HuH-7 (cell line): ENCODE data around the gene GRIK4.
"Not testable (repeated sequence)": the region's sequence is repeated elsewhere in the genome, so short reads cannot be mapped to it uniquely, and the experiment has no call there.

Source experiments
- DNase-seq: peaks from one replicate; pipeline ENCODE4 v3.0.0; 2011; ENCODE audit warnings: low spot score

GRIK4 gene

DNA sequence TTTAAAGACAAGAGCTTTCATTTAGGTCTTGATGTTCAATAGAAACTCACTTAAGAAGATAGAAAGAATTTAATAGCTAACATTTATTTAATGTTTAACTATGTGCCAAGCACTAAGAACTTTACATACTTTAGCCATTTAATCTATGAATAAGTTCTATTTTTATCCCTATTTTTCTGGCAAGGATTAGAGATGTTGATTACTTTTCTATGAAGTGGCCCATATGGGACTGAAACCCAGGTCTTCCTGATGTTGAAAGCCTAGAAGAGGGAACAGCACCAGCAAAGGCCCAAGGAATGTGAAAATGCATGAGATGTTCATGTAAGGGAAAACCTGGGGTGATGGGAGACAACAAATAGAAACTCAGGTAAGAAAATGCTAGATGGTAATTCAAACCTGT is 497.0 kb downstream of the GRIK4 start:
- DNase-seq = no peak

DNA sequence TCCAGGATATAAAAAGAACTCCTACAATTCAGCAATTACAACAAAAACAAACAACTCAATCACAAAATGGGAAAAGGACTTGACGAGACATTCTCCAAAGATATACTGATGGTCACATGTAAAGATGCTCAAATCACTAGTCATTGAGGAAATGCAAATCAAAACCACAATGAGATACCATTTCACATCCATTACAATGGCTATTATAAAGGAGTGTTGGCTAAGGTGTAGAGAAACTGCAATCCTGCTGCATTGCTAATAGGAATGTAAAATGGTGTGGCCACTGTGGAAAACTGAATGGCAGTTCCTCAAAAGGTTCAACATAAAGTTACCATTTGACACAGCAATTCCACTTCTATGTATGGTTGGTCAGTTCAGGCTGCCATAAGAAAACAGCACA is 500.5 kb downstream of the GRIK4 start:
- no peak for DNase-seq

DNA sequence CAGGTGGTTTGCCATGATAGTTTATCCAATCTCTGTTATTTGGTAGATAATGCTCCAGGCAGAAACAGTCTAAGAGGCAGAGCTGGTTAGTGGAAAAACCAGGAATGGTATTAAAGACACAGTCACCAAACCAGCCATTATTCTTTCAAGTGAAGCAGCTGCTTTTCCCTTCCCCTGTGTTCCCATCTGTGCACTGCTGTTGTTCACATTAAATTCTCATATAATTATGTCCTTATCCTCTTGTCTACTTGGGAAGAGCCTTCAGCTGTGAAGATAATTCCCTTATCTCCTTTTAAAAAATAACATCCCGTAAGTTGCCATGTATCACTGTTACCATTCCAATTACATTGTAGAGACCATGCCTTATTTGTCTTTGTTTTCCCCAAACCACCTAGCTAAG is 507.2 kb downstream of the GRIK4 start:
- DNase-seq = no peak

DNA sequence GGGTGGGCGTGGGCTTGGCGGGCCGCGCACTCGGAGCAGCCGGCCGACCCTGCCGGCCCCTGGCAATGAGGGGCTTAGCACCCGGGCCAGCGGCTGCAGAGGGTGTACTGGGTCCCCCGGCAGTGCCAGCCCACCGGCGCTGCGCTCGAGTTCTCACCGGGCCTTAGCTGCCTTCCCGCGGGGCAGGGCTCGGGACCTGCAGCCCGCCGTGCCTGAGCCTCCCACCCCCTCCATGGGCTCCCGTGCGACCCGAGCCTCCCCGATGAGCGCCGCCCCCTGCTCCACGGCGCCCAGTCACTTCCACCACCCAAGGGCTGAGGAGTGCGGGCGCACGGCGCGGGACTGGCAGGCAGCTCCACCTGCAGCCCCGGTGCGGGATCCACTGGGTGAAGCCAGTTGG is 510.2 kb downstream of the GRIK4 start:
- DNase-seq = not testable (repeated sequence)

DNA sequence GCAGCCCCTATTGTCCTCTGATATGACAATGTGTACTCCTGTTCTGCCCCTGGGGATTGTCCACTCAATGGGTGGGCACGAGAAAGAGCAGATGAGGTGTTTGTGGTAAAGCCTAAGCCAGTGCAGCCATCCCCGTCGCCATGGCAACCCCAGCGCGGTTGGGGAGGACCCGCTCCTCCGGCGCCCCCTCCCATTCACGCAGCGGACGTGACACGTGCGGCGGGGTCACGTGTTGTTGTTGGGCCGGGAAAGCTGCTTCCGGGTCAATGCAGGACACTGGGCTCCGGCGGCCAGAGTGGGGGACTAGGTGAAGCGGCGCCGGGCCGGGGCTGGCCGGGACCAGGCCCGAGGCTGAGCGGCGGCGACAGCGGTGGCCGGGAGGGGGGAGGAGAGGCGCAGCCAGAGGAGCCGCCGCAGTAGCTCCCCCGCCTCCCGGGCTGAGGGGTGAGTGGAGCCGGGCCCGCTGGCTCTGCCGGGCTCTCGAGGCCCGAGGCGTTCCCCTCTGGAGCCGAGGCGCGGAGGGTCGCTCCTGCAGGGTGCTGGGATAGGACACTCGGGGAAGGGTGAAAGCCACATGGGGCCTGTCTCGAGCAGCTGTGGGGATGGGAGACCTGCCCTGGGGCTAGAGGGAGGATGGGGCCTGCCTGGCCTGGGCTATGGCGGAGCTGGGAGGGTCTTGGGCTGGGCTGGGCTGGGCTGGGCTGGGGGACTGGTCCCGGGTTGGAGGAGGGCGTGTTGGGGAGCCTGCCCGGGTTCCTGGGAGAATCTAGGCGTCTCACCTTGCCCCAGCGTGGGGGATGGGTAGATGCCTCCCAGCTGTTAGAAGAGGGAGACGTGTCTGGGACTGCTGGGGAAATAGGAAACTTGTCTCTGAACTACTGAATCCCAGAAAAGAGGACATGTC is 512.6 kb downstream of the GRIK4 start, which contains the start of gene TBCEL:
TBCEL (plus strand) TSS at position 255 of the 904 bp plus-strand sequence. CDS start 21,589 bp downstream, outside the sequence.
- peak; percentile 89 for DNase-seq

DNA sequence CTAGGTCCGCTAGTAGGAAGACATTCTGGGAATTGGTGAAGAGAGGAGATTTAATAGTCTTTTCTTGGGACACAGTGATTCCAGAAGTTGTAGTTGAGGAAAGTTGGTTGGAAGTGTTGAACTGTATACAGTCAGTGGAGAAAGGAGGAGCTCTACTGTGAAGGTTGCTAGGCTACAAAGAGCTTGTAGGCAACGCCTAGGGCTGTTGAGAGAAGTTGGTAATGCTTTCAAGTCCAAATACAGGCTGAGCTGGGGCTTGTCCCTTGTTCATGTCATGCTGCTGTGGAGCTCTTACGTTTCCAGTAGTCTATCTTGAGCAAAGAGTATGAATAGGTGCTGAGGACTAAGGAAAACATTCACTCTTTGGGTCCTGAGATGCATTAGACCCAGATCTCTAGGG is 513.4 kb downstream of the GRIK4 start:
- DNase-seq = no peak

DNA sequence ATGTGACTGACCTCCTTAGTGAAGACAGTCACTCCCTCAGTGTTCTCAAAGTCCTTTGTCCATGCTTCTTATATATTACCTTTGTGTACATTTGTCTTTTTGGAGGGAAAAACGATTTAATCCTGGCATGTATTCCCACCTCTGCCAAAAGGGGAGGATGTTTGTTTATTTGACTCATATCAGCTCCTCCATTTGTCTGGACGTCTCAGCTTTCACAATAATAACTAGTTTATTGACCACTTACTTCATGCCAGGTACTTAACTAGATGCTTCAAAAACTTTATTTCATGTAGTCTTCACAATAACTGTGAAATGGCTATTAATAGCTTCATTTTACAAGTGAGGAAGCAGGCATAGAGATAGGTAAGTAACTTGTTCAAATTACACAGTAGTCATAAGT is 517.6 kb downstream of the GRIK4 start:
- no peak for DNase-seq

DNA sequence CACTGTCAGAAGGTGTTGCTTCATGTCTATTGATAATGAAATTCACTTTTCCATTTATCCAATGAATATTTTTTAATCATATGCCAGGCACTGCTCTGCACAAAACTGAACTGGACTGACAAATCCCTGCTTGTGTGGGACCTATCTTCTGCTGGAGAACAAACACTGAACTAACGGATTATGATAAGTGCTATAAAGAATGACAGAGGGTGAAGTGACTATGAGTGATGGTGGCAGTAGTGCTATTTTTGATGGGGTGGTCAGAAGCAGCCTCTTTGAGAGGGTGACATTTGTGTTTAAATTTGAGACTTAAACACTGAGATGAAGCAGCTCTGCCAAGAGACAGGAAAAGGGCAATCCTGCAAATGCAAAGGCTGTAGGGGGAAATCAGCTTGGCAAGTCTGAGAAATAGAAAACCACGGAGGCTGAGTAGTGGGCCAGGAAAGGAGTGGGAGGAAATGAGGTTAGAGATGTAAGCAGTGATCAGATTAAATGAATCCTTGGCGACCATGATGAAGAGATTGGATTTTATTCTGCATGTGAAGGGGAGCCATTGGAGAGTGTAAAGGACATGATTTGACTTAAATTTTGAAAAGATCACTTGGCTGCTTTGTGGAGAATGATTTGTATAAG is 518.4 kb downstream of the GRIK4 start:
- no peak for DNase-seq

DNA sequence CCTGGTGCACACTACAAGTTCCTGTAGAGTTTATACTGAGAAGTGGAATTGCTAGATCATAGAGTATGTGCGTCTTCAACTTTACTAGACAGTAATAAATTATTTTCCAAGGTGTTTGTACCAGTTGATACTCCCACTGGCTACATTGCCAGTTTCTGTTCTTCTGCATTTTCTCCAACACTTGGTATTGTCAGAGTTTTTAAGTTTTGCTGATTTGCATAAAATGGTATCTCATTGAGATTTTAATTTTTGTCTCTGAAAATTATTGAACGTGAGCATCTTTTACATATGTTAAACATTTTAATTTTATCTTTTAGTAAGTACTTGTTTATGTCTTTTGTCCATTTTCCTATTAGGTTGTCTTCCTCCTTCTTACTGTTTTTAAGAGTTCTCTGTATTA is 519.6 kb downstream of the GRIK4 start:
- DNase-seq = no peak

DNA sequence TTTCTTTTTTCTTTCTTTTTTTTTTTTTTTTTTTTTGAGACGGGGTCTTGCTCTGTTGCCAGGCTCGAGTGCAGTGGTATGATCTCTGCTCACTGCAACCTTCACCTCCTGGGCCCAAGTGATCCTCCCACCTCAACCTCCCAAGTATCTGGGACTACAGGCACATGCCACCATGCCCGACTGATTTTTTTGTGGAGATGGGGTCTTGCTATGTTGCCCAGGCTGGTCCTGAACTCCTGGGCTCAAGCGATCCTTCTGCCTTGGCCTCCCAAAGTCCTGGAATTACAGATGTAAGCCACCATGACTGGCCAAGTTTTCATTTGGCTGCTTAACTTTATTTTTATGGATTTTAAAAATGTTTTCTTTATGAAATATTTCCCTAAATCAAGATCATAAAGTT is 520.1 kb downstream of the GRIK4 start:
- not testable (repeated sequence) for DNase-seq

DNA sequence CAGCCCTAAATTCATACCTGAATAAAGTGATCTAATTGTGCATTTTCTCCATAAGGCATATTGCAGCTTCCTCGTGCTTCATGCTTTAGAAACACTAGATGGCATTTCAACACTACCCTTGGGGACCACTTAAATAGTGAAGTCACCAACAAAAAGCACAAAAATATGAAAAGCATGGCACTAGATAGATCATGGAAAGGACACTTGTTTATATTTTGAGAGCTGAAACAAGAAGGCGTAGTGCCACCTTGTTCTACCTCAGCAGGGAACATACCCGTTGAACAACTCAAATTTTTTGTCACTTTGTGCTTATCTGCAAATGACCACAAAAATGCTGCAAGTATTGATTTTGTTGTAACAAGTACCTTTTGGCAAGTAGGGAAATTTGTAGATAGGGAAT is 521.0 kb downstream of the GRIK4 start:
- no peak for DNase-seq

DNA sequence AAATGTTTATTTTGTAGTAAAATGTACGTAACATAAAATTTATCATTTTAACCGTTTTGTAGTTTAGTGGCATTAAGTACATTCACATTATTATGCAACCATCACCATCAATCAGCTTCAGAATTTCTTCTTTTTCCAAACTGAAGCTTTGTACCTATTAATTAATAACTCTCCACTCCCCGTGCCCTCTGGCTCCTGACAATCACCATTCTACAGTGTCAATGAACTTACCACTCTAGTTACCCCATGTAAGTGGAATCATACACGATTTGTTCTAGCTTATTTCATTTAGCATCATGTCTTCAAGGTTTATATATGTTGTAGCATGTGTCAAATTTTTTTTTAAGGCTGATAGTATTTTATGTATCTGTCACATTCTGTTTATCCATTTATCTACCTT is 522.1 kb downstream of the GRIK4 start:
- no peak for DNase-seq

DNA sequence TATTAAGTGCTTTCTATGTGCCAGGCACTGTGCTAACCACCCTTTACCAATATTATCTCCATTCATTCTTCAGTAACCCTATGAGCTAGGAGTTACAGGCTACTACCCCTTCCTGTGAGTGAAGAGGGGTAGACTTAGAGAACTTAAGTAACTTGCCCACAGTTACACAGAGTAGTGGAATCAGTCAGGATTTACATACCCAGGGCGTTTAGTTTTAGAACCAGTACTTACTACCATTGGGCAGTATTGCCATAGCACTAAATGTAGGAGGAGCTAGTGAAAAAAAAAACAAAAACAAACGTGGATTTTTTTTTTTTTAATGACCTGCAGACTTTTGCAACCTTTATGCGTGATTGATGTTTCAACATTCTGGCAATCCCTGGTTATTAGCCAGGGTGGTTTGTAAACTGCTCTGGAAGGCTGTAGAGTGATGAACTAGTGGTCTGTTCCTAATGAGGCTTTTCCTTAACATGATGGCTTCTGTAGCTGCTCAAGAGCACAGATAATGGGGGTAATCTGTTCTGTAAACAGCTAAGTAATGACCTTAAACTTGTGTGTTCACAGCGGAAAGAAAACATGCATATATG is 523.7 kb downstream of the GRIK4 start:
- no peak for DNase-seq

DNA sequence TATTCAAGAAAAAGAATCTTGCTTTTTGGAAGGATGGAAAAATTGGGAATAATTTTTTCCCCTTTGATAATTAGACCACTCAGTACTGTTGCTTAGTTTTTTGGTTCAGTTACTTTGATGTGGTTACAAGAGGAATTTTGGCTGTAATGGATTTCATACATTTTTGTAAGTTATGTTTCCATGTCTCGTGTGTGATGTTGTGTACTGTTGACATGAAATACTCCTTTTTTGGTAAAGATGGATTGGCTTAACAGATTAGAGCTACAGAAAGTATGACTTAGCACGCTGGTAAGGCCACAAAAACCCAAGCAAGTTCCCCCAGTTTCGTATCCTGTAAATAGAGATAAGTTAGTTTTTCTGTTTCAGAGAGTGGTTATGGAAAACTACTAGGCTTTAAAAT is 524.2 kb downstream of the GRIK4 start:
- no peak for DNase-seq

DNA sequence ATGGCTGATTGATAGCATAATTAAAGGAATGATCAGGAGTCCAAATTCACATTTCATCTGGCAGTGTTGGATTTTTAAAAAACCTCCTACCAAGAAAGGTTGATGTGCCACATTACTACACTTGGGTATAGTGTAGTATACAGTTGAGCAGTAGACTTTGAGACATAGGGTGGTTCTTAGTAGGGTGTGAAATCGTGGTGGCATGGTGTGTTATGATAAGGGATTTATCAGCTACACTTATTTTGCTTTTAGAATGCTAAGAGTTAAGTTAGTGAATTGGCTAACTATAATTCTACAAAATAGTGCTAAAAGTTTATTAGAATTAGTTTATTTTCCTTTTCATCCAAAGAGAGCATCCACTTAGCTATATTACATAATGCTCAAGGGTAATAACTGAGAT is 525.5 kb downstream of the GRIK4 start:
- DNase-seq = no peak
